OCI-LY7 (cell line): ENCODE data around the gene BDH1. TPM values are rescaled to one million over a fixed set of nuclear protein-coding genes. Genes with fewer than 3 reads are reported as not detected.
A peak's percentile ranks its signal among the peaks of the same experiment; 100 is the strongest.

ENCODE experiments used
- BruUV-seq: library from RNA; stranded (reverse); fragments of 400-500 nt; replicated peaks from 2 replicates; lab custom pipeline; 2021; lab: Mats Ljungman, UMichigan
- CTCF ChIA-PET: fragments of 300-600 bp; sonication (Branson Sonifier 250); formaldehyde crosslinking; loops from one replicate; lab custom pipeline; 2022; ENCODE audit warnings: antibody characterized with exemption; ENCODE audit not compliant: unreplicated experiment; lab: Charles Lee
- POLR2A ChIA-PET: fragments of 300-600 bp; sonication (Branson Sonifier 250); formaldehyde crosslinking; loops from one replicate; lab custom pipeline; 2022; ENCODE audit warnings: antibody characterized with exemption; lab: Charles Lee
- DNase-seq: peaks from one replicate; pipeline ENCODE4 v3.0.0-alpha.2; 2015; ENCODE audit warnings: low spot score
- H2AFZ ChIP-seq: fragments of 200-600 bp; sonication (generic), shearing (Covaris generic); 2 replicates; pipeline ENCODE4 v1.6.1; 2014; ENCODE audit warnings: mild to moderate bottlenecking, antibody characterized with exemption, low read length, moderate library complexity
- H3K27ac ChIP-seq: fragments of 200-600 bp; sonication (generic); 2 replicates; pipeline ENCODE4 v1.5.1; 2014; ENCODE audit warnings: mixed run types, low read depth, mild to moderate bottlenecking, moderate library complexity, low read length, inconsistent platforms; ENCODE audit not compliant: poor library complexity, severe bottlenecking
- H3K36me3 ChIP-seq: fragments of 200-600 bp; sonication (generic); 2 replicates; pipeline ENCODE4 v1.6.1; 2014; ENCODE audit warnings: mild to moderate bottlenecking, antibody characterized with exemption, low read length, moderate library complexity, mixed read lengths; ENCODE audit not compliant: insufficient read depth
- H3K4me1 ChIP-seq: fragments of 200-600 bp; sonication (generic); 2 replicates; pipeline ENCODE4 v1.5.1; 2014; ENCODE audit warnings: mild to moderate bottlenecking, low read length; ENCODE audit not compliant: insufficient read depth, poor library complexity, severe bottlenecking
- H3K4me2 ChIP-seq: fragments of 200-600 bp; sonication (generic); 2 replicates; pipeline ENCODE4 v1.6.1; 2014; ENCODE audit warnings: mild to moderate bottlenecking, low read length
- H3K4me3 ChIP-seq: fragments of 200-600 bp; sonication (generic); 2 replicates; pipeline ENCODE4 v1.5.1; 2014; ENCODE audit warnings: mild to moderate bottlenecking, low read depth, low read length; ENCODE audit not compliant: poor library complexity, severe bottlenecking
- H3K79me2 ChIP-seq: fragments of 200-600 bp; sonication (generic); 2 replicates; pipeline ENCODE4 v1.6.1; 2016; ENCODE audit warnings: low read depth, mild to moderate bottlenecking, low read length, moderate library complexity, mixed read lengths; ENCODE audit not compliant: insufficient read depth
- H3K9me2 ChIP-seq: fragments of 200-600 bp; sonication (generic); 2 replicates; pipeline ENCODE4 v1.6.1; 2016; ENCODE audit warnings: mild to moderate bottlenecking, low read length, mixed read lengths; ENCODE audit not compliant: insufficient read depth
- H3K9me3 ChIP-seq: fragments of 200-600 bp; sonication (generic); 2 replicates; pipeline ENCODE4 v1.6.1; 2014; ENCODE audit warnings: mild to moderate bottlenecking, mixed run types, low read length, mixed read lengths
- H4K20me1 ChIP-seq: fragments of 200-600 bp; sonication (generic); 2 replicates; pipeline ENCODE4 v1.6.1; 2014; ENCODE audit warnings: mild to moderate bottlenecking, antibody characterized with exemption, low read length, moderate library complexity, mixed read lengths; ENCODE audit not compliant: insufficient read depth
- CTCF ChIP-seq: fragments of 200-600 bp; sonication (generic); conservative IDR thresholded peaks from 2 replicates; pipeline ENCODE4 v1.5.1; 2014; ENCODE audit warnings: mild to moderate bottlenecking, antibody characterized with exemption, low read length, moderate library complexity, mixed read lengths
- EZH2phosphoT487 ChIP-seq: fragments of 200-600 bp; sonication (generic); IDR thresholded peaks from 2 replicates; pipeline ENCODE4 v1.6.1; 2018; ENCODE audit warnings: low read depth, borderline replicate concordance, mild to moderate bottlenecking, mixed run types, antibody characterized with exemption, low read length, moderate library complexity, mixed read lengths
- intact Hi-C: fragments of 100-400 bp; cut with micrococcal nuclease; formaldehyde crosslinking; loops from one replicate; pipeline ENCODE4 v1.10.0; 2022; ENCODE audit not compliant: unreplicated experiment
- total RNA-seq, 2 experiments: library from RNA; depleted of rRNA in 1 of 2; stranded (reverse); fragments of >200 nt in 1 of 2; shearing (Covaris generic) in 1 of 2; gene quantifications; 2 replicates each; pipeline ENCODE4 v1.2.3, GENCODE V29; 2014 to 2022

The BDH1 gene
- total RNA-seq, 2 experiments from 2014 or later: 14.1 to 14.5 TPM

- BruUV-seq: no TSS peak
- intact Hi-C loops: loop anchor here (2.0 to 10.0 kb wide), 3 partner anchors 255 to 507 kb away; no protein-coding TSS in a partner anchor
- POLR2A ChIA-PET: interaction anchor here (1.4 kb wide), 1 partner anchor 11 kb away, joined by 3 read pairs; no protein-coding TSS in a partner anchor
These were observed 43.7 kb downstream of the BDH1 start for GRCh38 chr3:197511853-197512635.

GRCh38 chr3:197511130-197511529 lies 44.6 kb downstream of the BDH1 start:
- ChIA-PET CTCF (no interaction called here), POLR2A (interaction anchor here (1.4 kb wide), 1 partner anchor 10 kb away, joined by 3 read pairs; no protein-coding TSS in a partner anchor)
- Histone ChIP-seq H3K4me1 (peaks cover 4% of the 10 kb centered on the region), H4K20me1 (no peaks in the 10 kb centered on the region), H3K4me2 (no peak overlapping the region), H3K36me3 (peaks cover 11% of the 10 kb centered on the region), H2AFZ (no peak overlapping the region), H3K9me2 (no peaks in the 10 kb centered on the region), H3K4me3 (no peak overlapping the region), H3K27ac (no peak overlapping the region), H3K79me2 (no peaks in the 10 kb centered on the region), H3K9me3 (no peaks in the 10 kb centered on the region)
- TF ChIP-seq EZH2phosphoT487: no peak
- no peak for TF ChIP-seq CTCF
- intact Hi-C loops: loop anchor here (2.0 to 10.0 kb wide), 3 partner anchors 254 to 506 kb away; no protein-coding TSS in a partner anchor
- DNase-seq: no peak
- BruUV-seq: no TSS peak

More at GRCh38 chr3:197511853-197512635, 43.7 kb downstream of the BDH1 start:
- Histone ChIP-seq H3K79me2 (no peaks in the 10 kb centered on the region), H3K36me3 (peaks cover 11% of the 10 kb centered on the region), H3K4me2 (no peak overlapping the region), H2AFZ (no peak overlapping the region), H3K4me3 (no peak overlapping the region), H3K9me2 (no peaks in the 10 kb centered on the region), H3K27ac (no peak overlapping the region), H3K4me1 (peaks cover 9% of the 10 kb centered on the region), H4K20me1 (no peaks in the 10 kb centered on the region), H3K9me3 (no peaks in the 10 kb centered on the region)
- CTCF ChIA-PET: no interaction called here
- TF ChIP-seq EZH2phosphoT487 (no peak), CTCF (0 out of 2 replicates have a peak, but pooled peaks have one; percentile 13)
- DNase-seq: no peak

GRCh38 chr3:197510642-197511018 lies 45.1 kb downstream of the BDH1 start:
- no TSS peak for BruUV-seq
- Histone ChIP-seq H3K4me3 (no peak overlapping the region), H3K79me2 (no peaks in the 10 kb centered on the region), H3K9me2 (no peaks in the 10 kb centered on the region), H4K20me1 (no peaks in the 10 kb centered on the region), H3K36me3 (peaks cover 11% of the 10 kb centered on the region), H3K27ac (no peak overlapping the region), H3K9me3 (no peaks in the 10 kb centered on the region), H3K4me1 (peaks cover 4% of the 10 kb centered on the region), H2AFZ (no peak overlapping the region), H3K4me2 (no peak overlapping the region)
- DNase-seq: no peak
- TF ChIP-seq EZH2phosphoT487 (no peak), CTCF (no peak)
- intact Hi-C loops: loop anchor here (2.0 to 10.0 kb wide), 3 partner anchors 254 to 506 kb away; no protein-coding TSS in a partner anchor
- ChIA-PET CTCF (no interaction called here), POLR2A (no interaction called here)
